Vagina (tissue), 2 donors: ENCODE measurements around the gene SAFB2. TPM values are rescaled to one million over a fixed set of nuclear protein-coding genes. Genes with fewer than 3 reads are reported as not detected.

Experiments used
- DNase-seq, 2 donors: peaks; one replicate each; pipeline ENCODE4 v3.0.0-alpha.2; 2017; ENCODE audit errors: extremely low spot score in 2 of 2
- H3K27ac ChIP-seq: fragments of 200-600 bp; sonication (generic); one replicate; pipeline ENCODE4 v1.5.1; 2019
- H3K27me3 ChIP-seq: fragments of 200-600 bp; sonication (generic); one replicate; pipeline ENCODE4 v1.5.1; 2019
- H3K36me3 ChIP-seq, 2 donors: fragments of 200-600 bp; sonication (generic); one replicate each; pipeline ENCODE4 v1.5.1; 2017 to 2019
- H3K4me1 ChIP-seq: fragments of 200-600 bp; sonication (generic); one replicate; pipeline ENCODE4 v1.5.1; 2019
- H3K4me3 ChIP-seq, 2 donors: fragments of 200-600 bp; sonication (generic); 1 replicate in 1 of 2; 2 replicates in 1 of 2; pipeline ENCODE4 v1.5.1; 2016 to 2019
- H3K9me3 ChIP-seq: fragments of 200-600 bp; sonication (generic); one replicate; pipeline ENCODE4 v1.5.1; 2019
- POLR2A ChIP-seq, 2 donors: fragments of 450-650 bp; IDR thresholded peaks; one replicate each; pipeline ENCODE4 v1.6.1; 2017; ENCODE audit warnings: antibody characterized with exemption in 2 of 2, mild to moderate bottlenecking in 2 of 2, moderate library complexity in 2 of 2
- POLR2AphosphoS5 ChIP-seq, 2 donors: sonication (generic); formaldehyde crosslinking; IDR thresholded peaks; one replicate each; pipeline ENCODE4 v1.9.0; 2017; ENCODE audit warnings: antibody characterized with exemption in 2 of 2, mild to moderate bottlenecking in 2 of 2, low read depth in 1 of 2; ENCODE audit not compliant: insufficient read depth in 1 of 2
- intact Hi-C: fragments of 100-400 bp; cut with DNase I; formaldehyde crosslinking; loops from one replicate; pipeline ENCODE4 v1.15.1; 2023
- total RNA-seq: library from RNA; depleted of rRNA; stranded (reverse); fragments of >200 nt; gene quantifications from one replicate; pipeline ENCODE4 v1.2.3, GENCODE V29; 2016
- TF ChIP-seq, protein P1 (sequence below), 3 experiments: fragments of 450-650 bp in 2 of 3; fragments of 200-600 bp in 1 of 3; sonication (generic) in 1 of 3; IDR thresholded peaks; one replicate each; pipeline ENCODE4 v1.5.1; 2017 to 2019; ENCODE audit warnings: antibody characterized with exemption in 3 of 3, mild to moderate bottlenecking in 2 of 3, moderate library complexity in 2 of 3

The SAFB2 gene
- total RNA-seq, 1 donor from 2014 or later, result 85.4 TPM

GRCh38 chr19:5587661-5588060, 34.9 kb downstream of the SAFB2 start:
- no peaks in the 10 kb centered on the region for H3K9me3 ChIP-seq
- H3K4me1 ChIP-seq, result peaks cover 19% of the 10 kb centered on the region
- H3K27ac ChIP-seq, result no peak overlapping the region
- H3K27me3 ChIP-seq, result no peaks in the 10 kb centered on the region
- TF ChIP-seq POLR2AphosphoS5 (IDR thresholded peaks at IDR 0.05; ENCODE audit: insufficient read depth in 1 of 2, low read depth in 1 of 2) (no peak), POLR2A (IDR thresholded peaks at IDR 0.05) (no peak)
- TF ChIP-seq, protein P1, sequence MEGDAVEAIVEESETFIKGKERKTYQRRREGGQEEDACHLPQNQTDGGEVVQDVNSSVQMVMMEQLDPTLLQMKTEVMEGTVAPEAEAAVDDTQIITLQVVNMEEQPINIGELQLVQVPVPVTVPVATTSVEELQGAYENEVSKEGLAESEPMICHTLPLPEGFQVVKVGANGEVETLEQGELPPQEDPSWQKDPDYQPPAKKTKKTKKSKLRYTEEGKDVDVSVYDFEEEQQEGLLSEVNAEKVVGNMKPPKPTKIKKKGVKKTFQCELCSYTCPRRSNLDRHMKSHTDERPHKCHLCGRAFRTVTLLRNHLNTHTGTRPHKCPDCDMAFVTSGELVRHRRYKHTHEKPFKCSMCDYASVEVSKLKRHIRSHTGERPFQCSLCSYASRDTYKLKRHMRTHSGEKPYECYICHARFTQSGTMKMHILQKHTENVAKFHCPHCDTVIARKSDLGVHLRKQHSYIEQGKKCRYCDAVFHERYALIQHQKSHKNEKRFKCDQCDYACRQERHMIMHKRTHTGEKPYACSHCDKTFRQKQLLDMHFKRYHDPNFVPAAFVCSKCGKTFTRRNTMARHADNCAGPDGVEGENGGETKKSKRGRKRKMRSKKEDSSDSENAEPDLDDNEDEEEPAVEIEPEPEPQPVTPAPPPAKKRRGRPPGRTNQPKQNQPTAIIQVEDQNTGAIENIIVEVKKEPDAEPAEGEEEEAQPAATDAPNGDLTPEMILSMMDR (IDR thresholded peaks at IDR 0.05), result no peak
- no peak overlapping the region for H3K4me3 ChIP-seq
- intact Hi-C loops, result no loop called here
- peaks cover 0 to 61% of the 10 kb centered on the region in 2 donors for H3K36me3 ChIP-seq
- no peak for DNase-seq

- H3K27me3 ChIP-seq, result no peaks in the 10 kb centered on the region
- peaks cover 19% of the 10 kb centered on the region for H3K4me1 ChIP-seq
- DNase-seq, result no peak
- no peak overlapping the region for H3K4me3 ChIP-seq
- H3K9me3 ChIP-seq, result no peaks in the 10 kb centered on the region
- intact Hi-C loops, result no loop called here
- peaks cover 0 to 55% of the 10 kb centered on the region in 2 donors for H3K36me3 ChIP-seq
- TF ChIP-seq POLR2AphosphoS5 (IDR thresholded peaks at IDR 0.05; ENCODE audit: insufficient read depth in 1 of 2, low read depth in 1 of 2) (no peak), POLR2A (IDR thresholded peaks at IDR 0.05) (no peak)
- TF ChIP-seq, protein P1 (IDR thresholded peaks at IDR 0.05), result no peak
- H3K27ac ChIP-seq, result no peak overlapping the region
Observed at GRCh38 chr19:5587071-5587455, 35.5 kb downstream of the SAFB2 start.

- H3K9me3 ChIP-seq, result no peaks in the 10 kb centered on the region
- no peak for DNase-seq
- H3K27ac ChIP-seq, result no peak overlapping the region
- H3K27me3 ChIP-seq, result no peaks in the 10 kb centered on the region
- H3K4me1 ChIP-seq, result peaks cover 19% of the 10 kb centered on the region
- no peak for TF ChIP-seq POLR2AphosphoS5 (IDR thresholded peaks at IDR 0.05; ENCODE audit: insufficient read depth in 1 of 2, low read depth in 1 of 2)
- TF ChIP-seq, protein P1 (IDR thresholded peaks at IDR 0.05), result no peak
- no peak for TF ChIP-seq POLR2A (IDR thresholded peaks at IDR 0.05)
- H3K4me3 ChIP-seq, result no peak overlapping the region
- H3K36me3 ChIP-seq, result peaks cover 0 to 49% of the 10 kb centered on the region in 2 donors
- intact Hi-C loops, result no loop called here
Observed at GRCh38 chr19:5586300-5587070, 36.1 kb downstream of the SAFB2 start.

DNA sequence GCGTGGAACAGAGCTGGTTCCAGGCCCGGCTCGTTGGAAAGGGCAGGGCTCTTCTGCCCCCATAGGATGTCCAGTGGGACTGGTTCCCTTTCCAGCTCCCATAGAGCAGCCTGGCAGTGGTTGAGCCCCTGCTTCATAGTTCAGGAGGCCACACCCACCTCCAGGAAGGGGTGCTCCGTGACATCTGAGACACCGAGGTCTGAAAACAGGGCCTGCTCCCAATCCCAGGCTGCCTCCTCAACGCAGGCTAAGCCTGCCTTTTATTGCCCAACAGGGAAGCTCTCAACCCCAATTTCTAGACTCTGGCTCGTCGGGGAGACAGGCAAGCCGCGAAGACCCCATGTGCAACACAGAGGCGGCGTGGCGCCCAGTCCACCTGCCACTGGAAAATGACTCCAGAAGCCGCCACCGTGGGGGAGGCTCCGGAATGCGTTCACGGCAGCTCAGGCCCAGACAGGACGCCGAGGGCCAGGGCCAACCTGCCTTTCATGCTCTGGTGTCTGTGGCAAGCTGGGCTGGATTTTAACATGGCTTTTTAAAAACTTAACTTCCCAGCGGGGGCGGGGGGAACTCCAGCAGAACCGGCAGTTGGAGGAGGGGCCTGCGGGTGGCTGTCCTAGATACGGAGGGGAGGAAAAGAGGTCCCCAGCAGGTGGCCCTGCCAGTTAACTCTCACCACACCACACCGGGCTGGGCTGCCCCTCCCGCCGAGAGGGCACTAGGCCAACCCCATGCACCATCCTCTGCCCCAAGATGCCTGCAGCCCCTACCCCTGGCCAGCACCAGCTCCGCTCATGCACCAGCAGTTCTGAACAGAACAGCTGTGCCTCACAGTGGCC, 36.9 kb downstream of the SAFB2 start:
- H3K9me3 ChIP-seq, result no peaks in the 10 kb centered on the region
- no peak for DNase-seq
- H3K4me3 ChIP-seq, result peak overlapping the region in 1 of 2 donors; percentile 4
- peaks cover 19% of the 10 kb centered on the region for H3K4me1 ChIP-seq
- H3K27ac ChIP-seq, result peak overlapping the region; percentile 39
- intact Hi-C loops, result no loop called here
- H3K27me3 ChIP-seq, result no peaks in the 10 kb centered on the region
- TF ChIP-seq POLR2A (IDR thresholded peaks at IDR 0.05), result no peak
- TF ChIP-seq, protein P1 (IDR thresholded peaks at IDR 0.05), result no peak
- no peak for TF ChIP-seq POLR2AphosphoS5 (IDR thresholded peaks at IDR 0.05; ENCODE audit: insufficient read depth in 1 of 2, low read depth in 1 of 2)
- H3K36me3 ChIP-seq, result peaks cover 0 to 41% of the 10 kb centered on the region in 2 donors
